Progenitor cell of endocrine pancreas (in vitro differentiated cells): ENCODE measurements around the gene RABAC1. TPM values are rescaled to one million over a fixed set of nuclear protein-coding genes. Genes with fewer than 3 reads are reported as not detected.

Experiments
- DNase-seq: peaks from one replicate; pipeline ENCODE4 v3.0.0; 2021; ENCODE audit warnings: low spot score; ENCODE audit not compliant: unreplicated experiment
- H3K27ac Mint-ChIP-seq: 2 replicates; pipeline ENCODE4 v1.8.0; 2021; ENCODE audit warnings: mild to moderate bottlenecking, moderate library complexity, mixed read lengths
- H3K27me3 Mint-ChIP-seq: 2 replicates; pipeline ENCODE4 v1.8.0; 2021; ENCODE audit warnings: mixed read lengths
- H3K36me3 Mint-ChIP-seq: 2 replicates; pipeline ENCODE4 v1.8.0; 2022; ENCODE audit warnings: mixed read lengths; ENCODE audit not compliant: insufficient read depth
- H3K4me1 Mint-ChIP-seq: 2 replicates; pipeline ENCODE4 v1.8.0; 2021; ENCODE audit warnings: low read depth, mixed read lengths
- H3K4me3 Mint-ChIP-seq: 2 replicates; pipeline ENCODE4 v1.8.0; 2021; ENCODE audit warnings: low read depth, mild to moderate bottlenecking, moderate library complexity, mixed read lengths
- H3K9me3 Mint-ChIP-seq: 2 replicates; pipeline ENCODE4 v1.8.0; 2021; ENCODE audit warnings: low read depth, mixed read lengths
- total RNA-seq: library from RNA; stranded (reverse); gene quantifications from 2 replicates; pipeline ENCODE4 v1.2.1, GENCODE V29; 2021
- TF ChIP-seq, protein P1 (sequence below): fragments of 200-600 bp; sonication (generic); IDR thresholded peaks from one replicate; pipeline ENCODE4 v1.5.0; 2021; ENCODE audit warnings: antibody characterized with exemption, mild to moderate bottlenecking; ENCODE audit not compliant: unreplicated experiment

The RABAC1 gene
- total RNA-seq, 1 donor from 2014 or later, result 86.6 TPM

DNA sequence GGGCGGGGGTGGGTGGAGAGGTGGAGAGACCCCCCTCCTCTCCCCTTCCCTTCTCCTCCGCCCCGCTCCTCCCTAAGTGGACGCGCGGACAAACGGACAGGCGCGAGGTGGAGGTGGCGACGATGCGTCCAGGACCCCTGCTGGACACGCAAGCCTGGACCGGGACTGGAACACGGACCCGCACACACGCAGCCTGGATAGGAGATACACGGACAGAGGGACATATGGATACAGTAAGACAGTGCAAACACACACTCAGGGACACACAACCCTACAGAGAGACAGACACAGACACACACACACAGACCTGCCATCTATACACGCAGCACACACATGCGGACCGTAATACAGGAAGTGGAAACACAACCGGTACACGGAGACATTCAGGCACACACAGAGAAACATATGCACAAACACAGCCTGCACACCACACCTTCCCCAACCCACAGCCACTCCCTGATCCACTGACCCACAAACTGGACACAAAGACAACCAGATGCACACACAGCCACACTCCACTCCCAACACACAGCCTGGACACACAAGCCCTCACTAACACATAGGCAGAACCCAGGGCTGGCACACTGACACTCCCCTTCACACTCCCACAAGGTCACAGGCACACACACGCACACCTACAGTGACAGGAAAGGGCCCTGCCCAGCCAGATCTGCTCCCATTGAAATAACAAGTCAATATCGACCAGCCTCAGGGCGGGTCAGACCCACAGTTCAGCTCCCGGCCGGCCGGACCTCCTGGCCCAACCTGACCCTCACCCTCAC is 30.2 kb downstream of the RABAC1 start:
- peak overlapping the region; percentile 63 for H3K4me3 Mint-ChIP-seq
- no peak for DNase-seq
- H3K27me3 Mint-ChIP-seq, result peaks cover 49% of the 10 kb centered on the region
- peak overlapping the region; percentile 9 for H3K27ac Mint-ChIP-seq
- H3K4me1 Mint-ChIP-seq, result peaks cover 19% of the 10 kb centered on the region
- no peaks in the 10 kb centered on the region for H3K36me3 Mint-ChIP-seq
- TF ChIP-seq, protein P1, sequence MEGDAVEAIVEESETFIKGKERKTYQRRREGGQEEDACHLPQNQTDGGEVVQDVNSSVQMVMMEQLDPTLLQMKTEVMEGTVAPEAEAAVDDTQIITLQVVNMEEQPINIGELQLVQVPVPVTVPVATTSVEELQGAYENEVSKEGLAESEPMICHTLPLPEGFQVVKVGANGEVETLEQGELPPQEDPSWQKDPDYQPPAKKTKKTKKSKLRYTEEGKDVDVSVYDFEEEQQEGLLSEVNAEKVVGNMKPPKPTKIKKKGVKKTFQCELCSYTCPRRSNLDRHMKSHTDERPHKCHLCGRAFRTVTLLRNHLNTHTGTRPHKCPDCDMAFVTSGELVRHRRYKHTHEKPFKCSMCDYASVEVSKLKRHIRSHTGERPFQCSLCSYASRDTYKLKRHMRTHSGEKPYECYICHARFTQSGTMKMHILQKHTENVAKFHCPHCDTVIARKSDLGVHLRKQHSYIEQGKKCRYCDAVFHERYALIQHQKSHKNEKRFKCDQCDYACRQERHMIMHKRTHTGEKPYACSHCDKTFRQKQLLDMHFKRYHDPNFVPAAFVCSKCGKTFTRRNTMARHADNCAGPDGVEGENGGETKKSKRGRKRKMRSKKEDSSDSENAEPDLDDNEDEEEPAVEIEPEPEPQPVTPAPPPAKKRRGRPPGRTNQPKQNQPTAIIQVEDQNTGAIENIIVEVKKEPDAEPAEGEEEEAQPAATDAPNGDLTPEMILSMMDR, result peak; percentile 15
- H3K9me3 Mint-ChIP-seq, result no peaks in the 10 kb centered on the region

DNA sequence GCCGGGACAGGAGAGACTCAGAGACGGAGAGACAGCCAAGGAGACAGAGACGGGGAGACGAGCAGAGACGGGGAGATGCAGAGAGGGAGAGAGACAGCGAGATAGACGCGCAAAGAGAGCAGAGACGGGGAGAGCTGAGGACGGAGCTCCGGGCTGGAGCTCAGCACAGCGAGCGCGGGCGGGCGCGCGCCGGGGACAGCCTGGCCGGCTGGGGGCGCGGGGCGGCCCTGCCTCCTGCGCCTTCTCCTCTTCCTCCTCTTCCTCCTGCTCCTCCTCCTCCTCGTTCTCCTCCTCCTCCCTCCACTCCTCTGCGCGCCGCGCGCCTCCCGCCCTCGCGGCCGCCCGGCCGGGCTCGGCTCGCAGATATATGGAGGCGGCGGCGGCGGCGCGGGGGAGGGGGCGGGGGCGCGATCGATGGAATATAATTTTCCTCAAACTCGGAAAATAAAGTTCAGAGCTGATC is 30.9 kb downstream of the RABAC1 start, which contains the start of gene ERFL:
Gene ERFL (minus strand): TSS at position 229 of the 463 bp plus-strand sequence. CDS start 15,530 bp downstream, outside the sequence.
- no peaks in the 10 kb centered on the region for H3K9me3 Mint-ChIP-seq
- peak within 1 kb of the TSS; percentile 9 for H3K27ac Mint-ChIP-seq
- no peaks in the 10 kb centered on the region for H3K36me3 Mint-ChIP-seq
- H3K4me1 Mint-ChIP-seq, result peaks cover 18% of the 10 kb centered on the region
- H3K4me3 Mint-ChIP-seq, result peak within 1 kb of the TSS; percentile 63
- TF ChIP-seq, protein P1, result no peak
- peaks cover 44% of the 10 kb centered on the region for H3K27me3 Mint-ChIP-seq
- DNase-seq, result no peak

DNA sequence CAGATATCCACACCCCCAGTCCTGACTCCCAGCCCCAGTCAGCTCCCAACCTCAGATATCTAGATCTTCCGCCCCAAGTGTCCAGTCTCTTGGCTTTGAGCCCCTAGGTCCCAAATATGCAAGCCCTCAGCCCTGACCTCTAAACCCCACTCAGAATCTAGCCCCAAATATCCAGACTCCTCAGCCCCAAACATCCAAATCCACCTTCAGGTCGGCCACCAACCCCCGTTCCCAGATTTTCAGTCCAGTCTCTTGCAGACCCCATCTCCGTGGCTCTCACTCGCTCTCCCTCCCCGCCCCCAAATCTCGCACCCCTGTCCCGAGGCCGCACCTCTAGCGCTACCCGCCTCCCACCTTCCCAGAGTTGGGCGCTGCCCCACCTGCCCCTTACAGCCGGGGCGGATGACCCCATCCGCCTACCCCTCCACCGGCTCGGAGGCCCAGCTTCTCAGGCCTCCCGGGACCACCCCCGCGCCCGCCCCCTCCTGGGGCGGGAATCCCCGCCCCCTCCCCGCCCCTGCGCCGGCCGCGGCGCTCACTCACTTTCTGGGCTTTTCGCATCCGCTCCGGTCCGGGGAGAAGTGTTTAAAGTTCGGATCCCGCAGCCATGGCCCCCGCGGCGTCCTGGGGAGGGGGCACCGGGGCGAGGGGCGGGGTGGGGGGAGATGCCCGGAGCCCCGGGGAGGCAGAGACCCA is 31.5 kb downstream of the RABAC1 start:
- peaks cover 14% of the 10 kb centered on the region for H3K4me1 Mint-ChIP-seq
- peak overlapping the region; percentile 57 for H3K4me3 Mint-ChIP-seq
- peaks cover 42% of the 10 kb centered on the region for H3K27me3 Mint-ChIP-seq
- H3K9me3 Mint-ChIP-seq, result no peaks in the 10 kb centered on the region
- DNase-seq, result no peak
- TF ChIP-seq, protein P1, result no peak
- H3K27ac Mint-ChIP-seq, result no peak overlapping the region
- no peaks in the 10 kb centered on the region for H3K36me3 Mint-ChIP-seq

DNA sequence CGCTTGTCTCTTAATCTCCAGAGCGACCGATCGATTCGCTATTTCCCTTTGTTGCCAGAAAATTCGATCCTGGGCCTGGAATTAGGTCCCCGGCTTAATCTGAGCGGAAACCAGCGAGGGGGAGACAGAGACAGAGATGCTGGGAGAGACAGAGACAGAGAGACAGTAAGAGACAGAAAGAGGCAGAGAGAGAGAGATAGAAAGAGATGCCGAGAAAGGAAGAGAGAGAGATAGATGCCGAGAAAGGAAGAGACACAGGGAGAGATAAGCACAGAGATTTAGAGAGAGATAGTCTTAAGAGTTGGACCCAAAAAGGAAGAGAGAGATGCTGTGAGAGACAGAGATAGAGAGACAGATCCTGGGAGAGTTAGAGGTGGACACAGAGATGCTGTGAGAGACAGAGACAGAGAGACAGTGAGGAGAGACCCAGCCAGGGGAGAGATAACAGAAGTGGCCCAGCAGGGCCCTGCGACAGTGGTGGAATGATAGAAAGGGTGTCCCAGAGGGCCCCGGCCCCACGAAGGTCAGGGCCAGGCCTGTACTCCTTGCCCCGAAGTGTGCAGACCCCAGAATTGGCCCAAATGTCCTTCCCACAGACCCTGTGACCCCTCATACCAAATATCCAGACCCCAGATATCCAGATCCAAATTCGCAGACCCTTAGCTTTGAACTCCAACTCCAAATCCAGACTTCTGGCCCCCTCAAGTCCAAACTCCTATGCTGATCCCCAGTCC is 32.2 kb downstream of the RABAC1 start:
- TF ChIP-seq, protein P1, result no peak
- H3K36me3 Mint-ChIP-seq, result no peaks in the 10 kb centered on the region
- peaks cover 13% of the 10 kb centered on the region for H3K4me1 Mint-ChIP-seq
- peaks cover 43% of the 10 kb centered on the region for H3K27me3 Mint-ChIP-seq
- no peak overlapping the region for H3K27ac Mint-ChIP-seq
- H3K9me3 Mint-ChIP-seq, result no peaks in the 10 kb centered on the region
- no peak for DNase-seq
- no peak overlapping the region for H3K4me3 Mint-ChIP-seq
